Measurements from ENCODE around the gene NPAS3. TPM values are rescaled to one million over a fixed set of nuclear protein-coding genes. Genes with fewer than 3 reads are reported as not detected.

NPAS3 gene
- total RNA-seq, 1 donor from 2014 or later = 2.0 TPM

DNA sequence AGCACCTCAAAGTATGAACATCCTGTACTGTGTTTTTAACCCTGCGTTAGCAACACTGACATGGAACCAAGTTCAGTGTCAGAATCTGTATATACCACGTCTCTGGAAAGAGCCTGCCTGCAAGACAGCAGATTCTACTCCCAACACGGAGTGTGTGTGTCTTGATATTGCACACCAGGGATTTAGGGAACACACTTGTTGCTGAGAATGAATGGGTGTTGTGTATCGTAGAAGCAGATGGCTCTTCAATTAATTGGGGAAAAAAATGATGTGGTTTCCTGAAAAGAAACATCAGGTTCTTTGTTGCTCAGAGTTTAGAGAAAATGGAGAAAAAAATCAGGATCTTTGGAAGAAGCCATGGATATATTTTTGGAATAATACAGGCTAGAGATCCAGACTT, 841.4 kb downstream of the NPAS3 start:
- TF ChIP-seq, protein P1, sequence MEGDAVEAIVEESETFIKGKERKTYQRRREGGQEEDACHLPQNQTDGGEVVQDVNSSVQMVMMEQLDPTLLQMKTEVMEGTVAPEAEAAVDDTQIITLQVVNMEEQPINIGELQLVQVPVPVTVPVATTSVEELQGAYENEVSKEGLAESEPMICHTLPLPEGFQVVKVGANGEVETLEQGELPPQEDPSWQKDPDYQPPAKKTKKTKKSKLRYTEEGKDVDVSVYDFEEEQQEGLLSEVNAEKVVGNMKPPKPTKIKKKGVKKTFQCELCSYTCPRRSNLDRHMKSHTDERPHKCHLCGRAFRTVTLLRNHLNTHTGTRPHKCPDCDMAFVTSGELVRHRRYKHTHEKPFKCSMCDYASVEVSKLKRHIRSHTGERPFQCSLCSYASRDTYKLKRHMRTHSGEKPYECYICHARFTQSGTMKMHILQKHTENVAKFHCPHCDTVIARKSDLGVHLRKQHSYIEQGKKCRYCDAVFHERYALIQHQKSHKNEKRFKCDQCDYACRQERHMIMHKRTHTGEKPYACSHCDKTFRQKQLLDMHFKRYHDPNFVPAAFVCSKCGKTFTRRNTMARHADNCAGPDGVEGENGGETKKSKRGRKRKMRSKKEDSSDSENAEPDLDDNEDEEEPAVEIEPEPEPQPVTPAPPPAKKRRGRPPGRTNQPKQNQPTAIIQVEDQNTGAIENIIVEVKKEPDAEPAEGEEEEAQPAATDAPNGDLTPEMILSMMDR (IDR thresholded peaks at IDR 0.05; ENCODE audit: insufficient read depth, low read length, poor library complexity, severe bottlenecking) = no peak
- no peak for DNase-seq (ENCODE audit: low read depth)
- Histone ChIP-seq H3K36me3 (ENCODE audit: control insufficient read depth, insufficient read depth, low read length) (no peaks in the 10 kb centered on the region), H3K4me3 (ENCODE audit: low read depth, low read length) (no peak overlapping the region), H3K27me3 (ENCODE audit: control insufficient read depth, insufficient read depth, low read length) (no peaks in the 10 kb centered on the region)

DNA sequence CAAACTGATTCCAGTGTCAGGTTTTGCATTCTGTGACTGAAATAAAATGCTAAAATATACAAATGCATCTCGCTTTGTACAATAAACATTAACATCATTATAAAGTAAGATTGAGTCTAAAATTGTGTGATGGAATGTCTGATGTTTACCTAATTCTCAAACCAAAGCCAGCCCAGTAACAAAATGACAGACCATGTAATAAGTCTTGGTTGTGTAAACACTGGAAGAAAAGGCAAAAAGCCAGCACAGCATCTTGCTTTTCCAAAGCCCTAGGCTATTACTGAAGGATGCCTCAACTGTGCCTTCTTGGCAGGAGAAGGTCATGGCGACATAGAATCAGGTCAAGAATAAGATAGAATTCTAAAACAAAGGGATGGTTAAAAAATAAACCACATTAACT, 842.6 kb downstream of the NPAS3 start:
- TF ChIP-seq, protein P1 (IDR thresholded peaks at IDR 0.05; ENCODE audit: insufficient read depth, low read length, poor library complexity, severe bottlenecking) = no peak
- no peaks in the 10 kb centered on the region for H3K36me3 ChIP-seq (ENCODE audit: control insufficient read depth, insufficient read depth, low read length)
- no peak overlapping the region for H3K4me3 ChIP-seq (ENCODE audit: low read depth, low read length)
- H3K27me3 ChIP-seq (ENCODE audit: control insufficient read depth, insufficient read depth, low read length) = no peaks in the 10 kb centered on the region
- DNase-seq (ENCODE audit: low read depth) = no peak

DNA sequence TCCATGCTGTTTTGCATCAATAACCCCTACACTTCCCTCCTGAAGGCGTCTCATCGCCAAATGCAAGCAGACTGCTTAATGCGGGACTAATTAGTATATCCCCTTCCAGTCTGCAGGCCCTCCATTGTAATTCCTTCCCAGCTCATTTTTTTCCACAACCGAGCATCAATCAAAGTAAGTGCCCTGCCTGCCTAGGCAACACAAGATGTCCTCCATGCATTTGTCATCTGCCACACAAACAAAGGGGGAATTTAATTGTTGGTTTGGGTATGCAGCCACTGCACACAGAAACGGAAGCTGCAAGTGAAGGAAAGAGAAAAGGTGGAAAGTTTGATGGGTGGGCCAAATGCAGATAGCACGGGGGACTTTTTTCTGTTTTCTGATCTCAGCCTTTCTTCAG, 844.2 kb downstream of the NPAS3 start:
- TF ChIP-seq, protein P1 (IDR thresholded peaks at IDR 0.05; ENCODE audit: insufficient read depth, low read length, poor library complexity, severe bottlenecking) = no peak
- DNase-seq (ENCODE audit: low read depth) = no peak

DNA sequence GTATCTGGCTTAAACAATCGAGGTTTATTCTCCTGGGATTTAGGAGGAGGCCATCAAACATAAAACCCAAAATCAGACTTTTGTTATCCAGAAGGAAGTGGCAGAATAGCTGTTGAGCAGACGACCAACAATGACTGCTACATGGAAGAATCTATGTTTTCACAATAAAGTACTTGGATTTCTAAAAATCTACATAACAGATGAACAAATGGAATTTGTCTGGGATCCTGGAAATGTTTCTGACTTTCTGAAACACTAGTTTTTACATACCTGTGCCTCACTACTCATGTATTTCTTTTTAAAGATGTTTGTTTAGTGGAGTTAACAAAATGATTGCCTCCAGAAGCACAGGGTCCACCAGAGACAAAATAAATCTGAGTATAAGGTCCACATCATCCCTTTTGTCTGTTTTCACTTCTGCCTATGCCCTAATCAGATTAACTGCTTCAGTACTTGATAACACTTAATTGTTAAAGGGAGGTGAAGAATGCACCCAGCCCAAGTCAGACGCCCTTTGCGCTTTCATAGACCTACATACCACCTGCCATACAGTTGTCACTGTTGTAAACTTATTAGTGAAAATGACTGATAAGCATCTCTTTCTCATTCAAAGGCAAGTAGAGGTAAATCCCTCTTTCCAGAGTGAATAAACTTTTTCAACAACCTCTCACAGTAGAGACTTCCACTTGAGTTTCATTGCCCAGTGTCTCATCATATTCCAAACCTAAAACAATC, 847.6 kb downstream of the NPAS3 start:
- H3K27me3 ChIP-seq (ENCODE audit: control insufficient read depth, insufficient read depth, low read length) = no peaks in the 10 kb centered on the region
- no peaks in the 10 kb centered on the region for H3K36me3 ChIP-seq (ENCODE audit: control insufficient read depth, insufficient read depth, low read length)
- no peak for DNase-seq (ENCODE audit: low read depth)
- H3K4me3 ChIP-seq (ENCODE audit: low read depth, low read length) = no peak overlapping the region
- TF ChIP-seq, protein P1 (IDR thresholded peaks at IDR 0.05; ENCODE audit: insufficient read depth, low read length, poor library complexity, severe bottlenecking) = no peak

More for the DNA sequence above, 844.2 kb downstream of the NPAS3 start:
- Histone ChIP-seq H3K36me3 (ENCODE audit: control insufficient read depth, insufficient read depth, low read length) (no peaks in the 10 kb centered on the region), H3K4me3 (ENCODE audit: low read depth, low read length) (no peak overlapping the region), H3K27me3 (ENCODE audit: control insufficient read depth, insufficient read depth, low read length) (no peaks in the 10 kb centered on the region)

DNA sequence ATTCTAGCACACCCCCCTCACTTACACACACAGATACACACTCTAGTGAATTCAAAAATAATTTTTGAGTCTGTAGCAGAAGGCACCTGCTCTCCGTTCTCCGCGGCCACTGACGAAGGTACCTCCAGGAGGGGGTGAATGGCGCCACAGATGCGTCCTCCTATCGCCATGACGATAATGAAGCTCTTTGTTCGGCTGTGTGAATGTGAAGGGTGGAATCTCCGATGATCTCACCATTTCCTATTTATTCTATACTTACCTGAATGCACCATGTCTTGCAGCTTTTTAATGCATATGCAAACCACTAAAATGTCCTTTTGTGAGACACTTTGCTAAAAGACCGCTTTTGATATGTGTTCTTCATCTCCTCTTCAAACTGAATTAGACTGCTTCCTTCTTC, 849.5 kb downstream of the NPAS3 start:
- DNase-seq (ENCODE audit: low read depth) = no peak
- no peak overlapping the region for H3K4me3 ChIP-seq (ENCODE audit: low read depth, low read length)
- no peaks in the 10 kb centered on the region for H3K27me3 ChIP-seq (ENCODE audit: control insufficient read depth, insufficient read depth, low read length)
- TF ChIP-seq, protein P1 (IDR thresholded peaks at IDR 0.05; ENCODE audit: insufficient read depth, low read length, poor library complexity, severe bottlenecking) = no peak
- H3K36me3 ChIP-seq (ENCODE audit: control insufficient read depth, insufficient read depth, low read length) = no peaks in the 10 kb centered on the region

DNA sequence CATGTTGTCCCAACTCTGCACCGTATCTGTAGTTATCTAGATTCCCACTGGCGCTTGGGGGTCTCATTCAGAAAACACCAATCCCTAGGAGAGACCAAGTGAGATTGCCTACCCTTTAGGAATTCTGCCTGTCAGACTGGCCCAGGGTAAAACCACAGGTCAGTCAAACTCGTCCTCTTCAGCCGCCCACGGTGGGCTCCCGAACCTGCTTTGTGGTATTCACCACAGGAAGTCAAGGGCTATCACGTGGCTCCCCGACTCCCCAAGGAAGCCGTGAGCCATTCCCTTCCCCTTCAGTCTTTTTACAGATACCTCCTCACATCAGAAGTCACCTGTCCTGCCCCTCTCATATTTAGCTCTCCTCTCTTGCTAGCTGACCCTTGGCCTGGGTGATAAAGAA, 852.3 kb downstream of the NPAS3 start:
- Histone ChIP-seq H3K27me3 (ENCODE audit: control insufficient read depth, insufficient read depth, low read length) (no peaks in the 10 kb centered on the region), H3K36me3 (ENCODE audit: control insufficient read depth, insufficient read depth, low read length) (no peaks in the 10 kb centered on the region), H3K4me3 (ENCODE audit: low read depth, low read length) (no peak overlapping the region)
- DNase-seq (ENCODE audit: low read depth) = no peak
- TF ChIP-seq, protein P1 (IDR thresholded peaks at IDR 0.05; ENCODE audit: insufficient read depth, low read length, poor library complexity, severe bottlenecking) = no peak

Measured in kidney epithelial cell (primary cell).